GM12892 (cell line): ENCODE measurements around the gene TTC39A.
A peak's percentile ranks its signal among the peaks of the same experiment; 100 is the strongest.

ENCODE experiments used
- DNase-seq: peaks from one replicate; pipeline ENCODE4 v3.0.0; 2011; ENCODE audit not compliant: insufficient read length
- FAIRE-seq: peaks from 2 replicates; lab custom pipeline; 2011; peaks lifted over from hg19 to GRCh38; lab: Jason Lieb, UNC
- POLR2A ChIP-seq: IDR thresholded peaks from 2 replicates; pipeline ENCODE4 v1.6.1; 2011; ENCODE audit warnings: low read depth, low read length, control low read depth
- POLR2AphosphoS5 ChIP-seq: IDR thresholded peaks from 2 replicates; pipeline ENCODE4 v1.6.1; 2011; ENCODE audit warnings: low read depth, low read length, control low read depth
- TAF1 ChIP-seq: IDR thresholded peaks from 2 replicates; pipeline ENCODE4 v1.6.1; 2011; ENCODE audit warnings: low read depth, mild to moderate bottlenecking, control low read depth, low read length, borderline replicate concordance

The TTC39A gene

GRCh38 chr1:51311826-51312225, 18.5 kb downstream of the TTC39A start:
- FAIRE-seq (no peak), DNase-seq (no peak)
- no peak for TF ChIP-seq POLR2A
- no peak for TF ChIP-seq TAF1
- TF ChIP-seq POLR2AphosphoS5: no peak

- DNase-seq (no peak), FAIRE-seq (peak; percentile 60)
- TF ChIP-seq POLR2A: no peak
- TF ChIP-seq TAF1: no peak
- no peak for TF ChIP-seq POLR2AphosphoS5
Observed at GRCh38 chr1:51310871-51311613, 19.3 kb downstream of the TTC39A start.

GRCh38 chr1:51309291-51309690, 21.1 kb downstream of the TTC39A start:
- DNase-seq (no peak), FAIRE-seq (no peak)
- no peak for TF ChIP-seq POLR2AphosphoS5
- no peak for TF ChIP-seq POLR2A
- TF ChIP-seq TAF1: no peak

- TF ChIP-seq POLR2AphosphoS5 (no peak), POLR2A (no peak), TAF1 (no peak)
- FAIRE-seq (no peak), DNase-seq (no peak)
Observed at GRCh38 chr1:51308636-51309035, 21.7 kb downstream of the TTC39A start.

- TF ChIP-seq TAF1: no peak
- FAIRE-seq (no peak), DNase-seq (no peak)
Observed at GRCh38 chr1:51306950-51307349, 23.4 kb downstream of the TTC39A start.

- no peak for DNase-seq
- no peak for TF ChIP-seq TAF1
- TF ChIP-seq POLR2AphosphoS5: no peak
- FAIRE-seq: no peak
Observed at GRCh38 chr1:51305371-51305823, 25.0 kb downstream of the TTC39A start.

- DNase-seq: no peak
- peak; percentile 14 for FAIRE-seq
- TF ChIP-seq POLR2A (no peak), POLR2AphosphoS5 (no peak), TAF1 (no peak)
Observed at GRCh38 chr1:51304360-51304759, 26.0 kb downstream of the TTC39A start.

GRCh38 chr1:51303751-51304251, 26.6 kb downstream of the TTC39A start:
- no peak for DNase-seq
- TF ChIP-seq POLR2A (no peak), POLR2AphosphoS5 (no peak), TAF1 (no peak)
- peak; percentile 84 for FAIRE-seq

GRCh38 chr1:51303315-51303714, 27.0 kb downstream of the TTC39A start:
- no peak for TF ChIP-seq TAF1
- no peak for TF ChIP-seq POLR2AphosphoS5
- no peak for TF ChIP-seq POLR2A
- peak; percentile 42 for FAIRE-seq

GRCh38 chr1:51302746-51303145, 27.6 kb downstream of the TTC39A start:
- DNase-seq (no peak), FAIRE-seq (peak; percentile 76)
- TF ChIP-seq POLR2A (no peak), POLR2AphosphoS5 (no peak), TAF1 (no peak)

More at GRCh38 chr1:51303315-51303714, 27.0 kb downstream of the TTC39A start:
- DNase-seq: no peak

GRCh38 chr1:51302270-51302669, 28.1 kb downstream of the TTC39A start:
- no peak for TF ChIP-seq POLR2AphosphoS5
- TF ChIP-seq POLR2A: no peak
- no peak for TF ChIP-seq TAF1
- no peak for DNase-seq
- no peak for FAIRE-seq

- TF ChIP-seq TAF1 (no peak), POLR2A (no peak), POLR2AphosphoS5 (no peak)
- DNase-seq: no peak
- peak; percentile 63 for FAIRE-seq
Observed at GRCh38 chr1:51301844-51302162, 28.6 kb downstream of the TTC39A start.
